Activated CD4-positive, alpha-beta T cell treated with anti-CD3 and anti-CD28 coated beads for 36 hours (primary cell): Measurements from ENCODE around the gene MYH6. TPM values are rescaled to one million over a fixed set of nuclear protein-coding genes. Genes with fewer than 3 reads are reported as not detected.

Experiments used
- ATAC-seq: fragments of 200-7000 bp; cut with Tn5 transposase; one replicate; pipeline ENCODE4 v1.10.0; 2021; ENCODE audit warnings: mild to moderate bottlenecking, moderate library complexity
- CTCF ChIA-PET: fragments of 350-600 bp; sonication (Branson Sonifier 250); formaldehyde crosslinking; loops from one replicate; lab custom pipeline; 2021; ENCODE audit warnings: antibody characterized with exemption; lab: Charles Lee
- POLR2A ChIA-PET: fragments of 350-600 bp; sonication (Branson Sonifier 250); formaldehyde crosslinking; loops from one replicate; lab custom pipeline; 2021; ENCODE audit warnings: antibody characterized with exemption, inconsistent platforms; lab: Charles Lee
- DNase-seq: peaks from one replicate; pipeline ENCODE4 v3.0.0-alpha.2; 2020
- H3K27ac Mint-ChIP-seq: one replicate; pipeline ENCODE4 v1.8.0; 2021; ENCODE audit warnings: mixed read lengths
- H3K27me3 Mint-ChIP-seq: one replicate; pipeline ENCODE4 v1.8.0; 2021; ENCODE audit warnings: mixed read lengths
- H3K36me3 Mint-ChIP-seq: one replicate; pipeline ENCODE4 v1.8.0; 2021; ENCODE audit warnings: low read depth, mixed read lengths
- H3K4me1 Mint-ChIP-seq: one replicate; pipeline ENCODE4 v1.8.0; 2021; ENCODE audit warnings: mixed read lengths
- H3K4me3 Mint-ChIP-seq: one replicate; pipeline ENCODE4 v1.8.0; 2021; ENCODE audit warnings: mild to moderate bottlenecking, moderate library complexity, mixed read lengths
- H3K9me3 Mint-ChIP-seq: one replicate; pipeline ENCODE4 v1.8.0; 2021; ENCODE audit warnings: low read depth, mixed read lengths
- intact Hi-C, 2 experiments: fragments of 100-400 bp; cut with DNase I in 1 of 2; cut with micrococcal nuclease in 1 of 2; formaldehyde crosslinking; loops; one replicate each; pipeline versions ENCODE4 v1.14.2 to v1.15.1; 2022 to 2024; cut with DNase I, micrococcal nuclease
- total RNA-seq, 2 experiments: library from RNA; stranded (reverse); gene quantifications; one replicate each; pipeline ENCODE4 v1.2.3, GENCODE V29; 2021

MYH6 gene
- total RNA-seq, 2 experiments from 2014 or later = 0.14 to 0.16 TPM

- Mint-ChIP-seq H3K27ac (no peak overlapping the region), H3K9me3 (no peaks in the 10 kb centered on the region), H3K36me3 (no peaks in the 10 kb centered on the region), H3K27me3 (no peaks in the 10 kb centered on the region), H3K4me3 (no peak overlapping the region), H3K4me1 (peaks cover 6% of the 10 kb centered on the region)
- intact Hi-C loops = no loop called here
- ChIA-PET POLR2A (no interaction called here), CTCF (interaction anchor here (0.7 to 0.9 kb wide), 2 partner anchors 34 to 64 kb away, joined by 3 read pairs; no protein-coding TSS in a partner anchor)
- no peak for ATAC-seq
- DNase-seq = no peak
Measured at GRCh38 chr14:23443881-23444280, 35.8 kb upstream of the MYH6 start.

- ATAC-seq = no peak
- ChIA-PET POLR2A (no interaction called here), CTCF (no interaction called here)
- Mint-ChIP-seq H3K27ac (no peak overlapping the region), H3K4me1 (peaks cover 6% of the 10 kb centered on the region), H3K9me3 (no peaks in the 10 kb centered on the region), H3K4me3 (no peak overlapping the region), H3K27me3 (no peaks in the 10 kb centered on the region), H3K36me3 (no peaks in the 10 kb centered on the region)
- no peak for DNase-seq
- intact Hi-C loops = no loop called here
Measured at GRCh38 chr14:23443411-23443812, 35.3 kb upstream of the MYH6 start.

GRCh38 chr14:23442721-23443356 is 34.8 kb upstream of the MYH6 start:
- POLR2A ChIA-PET = no interaction called here
- no peaks in the 10 kb centered on the region for H3K9me3 Mint-ChIP-seq

DNA sequence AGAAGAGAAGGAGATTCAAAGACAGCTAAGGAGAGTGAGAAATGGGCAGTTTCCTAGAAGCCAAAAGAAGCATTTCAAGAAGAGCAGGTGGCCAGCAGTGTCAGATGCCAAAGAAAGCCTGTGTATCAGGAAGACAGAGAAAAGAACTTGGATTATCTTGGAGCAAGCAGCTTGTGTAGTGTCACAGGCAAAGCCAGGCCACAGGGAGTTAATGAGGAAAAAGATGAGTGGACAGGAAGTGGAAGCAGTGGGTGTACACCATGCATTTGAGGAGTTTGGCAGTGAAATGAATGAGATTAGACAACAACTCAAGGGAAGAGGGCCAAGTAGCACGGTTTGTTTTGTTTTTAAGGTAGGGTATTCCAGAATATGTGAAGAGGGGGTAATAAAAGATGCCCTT is 33.0 kb upstream of the MYH6 start:
- Mint-ChIP-seq H3K4me3 (no peak overlapping the region), H3K9me3 (no peaks in the 10 kb centered on the region), H3K4me1 (peaks cover 2% of the 10 kb centered on the region), H3K27ac (no peak overlapping the region), H3K27me3 (no peaks in the 10 kb centered on the region), H3K36me3 (no peaks in the 10 kb centered on the region)
- CTCF ChIA-PET = no interaction called here
- intact Hi-C loops = no loop called here
- no peak for DNase-seq
- POLR2A ChIA-PET = no interaction called here
- no peak for ATAC-seq

More at GRCh38 chr14:23442721-23443356, 34.8 kb upstream of the MYH6 start:
- ATAC-seq = no peak
- H3K27ac Mint-ChIP-seq = no peak overlapping the region
- H3K36me3 Mint-ChIP-seq = no peaks in the 10 kb centered on the region
- CTCF ChIA-PET = no interaction called here
- no peak for DNase-seq
- H3K4me3 Mint-ChIP-seq = no peak overlapping the region
- intact Hi-C loops = no loop called here
- peaks cover 6% of the 10 kb centered on the region for H3K4me1 Mint-ChIP-seq
- H3K27me3 Mint-ChIP-seq = no peaks in the 10 kb centered on the region

DNA sequence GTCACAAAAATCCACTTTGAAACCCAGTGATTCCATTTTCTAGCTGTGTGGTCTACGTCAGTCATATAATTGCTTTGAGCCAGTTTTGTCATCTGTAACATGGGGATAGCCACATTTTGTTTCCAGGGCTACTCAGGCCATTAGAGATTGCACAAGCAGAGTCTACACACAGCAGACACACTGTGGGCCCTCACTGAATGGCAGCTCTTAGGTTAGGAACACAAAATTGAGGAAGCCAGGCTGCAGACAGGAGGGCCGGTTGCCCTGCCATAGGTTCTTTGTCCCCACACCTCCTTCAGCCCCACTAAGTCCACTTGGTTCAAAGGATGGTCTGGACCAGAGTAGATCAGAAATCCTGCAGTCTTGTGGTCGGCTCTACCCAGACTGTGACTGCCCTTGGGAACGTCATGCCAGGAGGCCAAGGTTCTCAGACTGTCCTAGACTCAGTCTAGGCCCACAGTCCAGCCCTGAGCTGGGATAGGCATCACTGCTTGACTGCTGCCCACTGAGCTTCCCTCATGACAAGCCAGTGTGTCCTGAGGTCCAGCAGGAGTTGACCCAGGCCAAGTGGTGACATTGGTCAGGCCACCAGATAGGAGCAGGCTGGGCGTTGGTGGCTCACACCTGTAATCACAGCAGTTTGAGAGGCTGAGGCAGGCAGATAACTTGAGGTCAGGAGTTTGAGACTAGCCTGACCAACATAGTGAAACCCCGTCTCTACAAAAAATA is 31.2 kb upstream of the MYH6 start:
- ATAC-seq (no peak), DNase-seq (no peak)
- Mint-ChIP-seq H3K4me1 (peaks cover 2% of the 10 kb centered on the region), H3K27ac (no peak overlapping the region), H3K9me3 (no peaks in the 10 kb centered on the region), H3K27me3 (no peaks in the 10 kb centered on the region), H3K36me3 (no peaks in the 10 kb centered on the region), H3K4me3 (no peak overlapping the region)
- intact Hi-C loops = no loop called here
- CTCF ChIA-PET = no interaction called here
- POLR2A ChIA-PET = no interaction called here

DNA sequence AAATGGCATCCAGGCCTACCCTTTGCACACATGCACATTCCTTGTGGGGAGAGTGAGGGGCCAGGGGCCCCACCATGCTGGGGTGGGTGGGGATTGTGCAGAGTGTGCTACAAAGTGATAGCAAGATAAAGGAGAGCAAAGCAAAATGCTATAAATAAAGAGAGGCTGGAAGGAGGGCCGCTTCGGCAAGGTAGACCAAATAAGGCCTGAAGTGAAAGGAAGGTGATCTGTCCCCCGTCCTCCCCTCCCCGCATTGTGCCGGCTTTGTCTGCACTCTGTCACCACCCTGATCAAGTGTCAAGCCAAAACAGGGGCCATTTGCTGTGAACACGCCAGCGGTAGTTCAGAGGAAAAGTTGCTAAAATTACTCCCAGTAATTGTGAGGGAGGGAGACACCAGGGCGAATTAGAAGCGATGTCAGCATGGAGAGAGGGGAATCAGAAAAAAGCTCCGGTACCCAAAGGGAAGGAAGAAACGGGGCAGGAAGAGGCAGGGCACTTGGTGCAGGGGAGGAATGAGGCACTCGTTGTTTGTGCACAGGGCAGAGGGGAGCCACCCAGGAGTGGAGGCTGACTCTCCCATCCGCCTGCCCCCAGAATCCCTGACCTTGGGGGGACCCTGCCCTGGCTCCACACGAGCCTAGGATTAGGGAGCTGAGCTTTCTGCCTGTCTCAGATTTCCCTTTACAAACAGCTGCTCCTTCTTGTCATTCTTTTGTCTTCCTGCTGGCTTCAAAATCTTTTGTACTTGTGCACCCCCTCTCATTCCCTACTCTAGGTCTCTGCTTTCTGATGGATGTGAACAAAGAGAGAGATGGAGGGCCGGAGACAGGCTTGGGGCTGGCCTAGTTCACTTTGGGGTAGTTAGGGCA is 30.3 kb upstream of the MYH6 start:
- H3K4me3 Mint-ChIP-seq = no peak overlapping the region
- ATAC-seq = no peak
- no peaks in the 10 kb centered on the region for H3K27me3 Mint-ChIP-seq
- ChIA-PET POLR2A (no interaction called here), CTCF (interaction anchor here (0.6 to 1.4 kb wide), 2 partner anchors 15 to 20 kb away, joined by 3 to 4 read pairs; no protein-coding TSS in a partner anchor)
- no peak for DNase-seq
- intact Hi-C loops = no loop called here
- H3K27ac Mint-ChIP-seq = no peak overlapping the region
- peaks cover 2% of the 10 kb centered on the region for H3K4me1 Mint-ChIP-seq
- no peaks in the 10 kb centered on the region for H3K36me3 Mint-ChIP-seq
- no peaks in the 10 kb centered on the region for H3K9me3 Mint-ChIP-seq

- no peak overlapping the region for H3K4me3 Mint-ChIP-seq
- intact Hi-C loops = no loop called here
- CTCF ChIA-PET = interaction anchor here (0.6 to 1.4 kb wide), 4 partner anchors 14 to 71 kb away, joined by 3 to 4 read pairs (median 3); no protein-coding TSS in a partner anchor
Measured at GRCh38 chr14:23437133-23438100, 29.3 kb upstream of the MYH6 start.

DNA sequence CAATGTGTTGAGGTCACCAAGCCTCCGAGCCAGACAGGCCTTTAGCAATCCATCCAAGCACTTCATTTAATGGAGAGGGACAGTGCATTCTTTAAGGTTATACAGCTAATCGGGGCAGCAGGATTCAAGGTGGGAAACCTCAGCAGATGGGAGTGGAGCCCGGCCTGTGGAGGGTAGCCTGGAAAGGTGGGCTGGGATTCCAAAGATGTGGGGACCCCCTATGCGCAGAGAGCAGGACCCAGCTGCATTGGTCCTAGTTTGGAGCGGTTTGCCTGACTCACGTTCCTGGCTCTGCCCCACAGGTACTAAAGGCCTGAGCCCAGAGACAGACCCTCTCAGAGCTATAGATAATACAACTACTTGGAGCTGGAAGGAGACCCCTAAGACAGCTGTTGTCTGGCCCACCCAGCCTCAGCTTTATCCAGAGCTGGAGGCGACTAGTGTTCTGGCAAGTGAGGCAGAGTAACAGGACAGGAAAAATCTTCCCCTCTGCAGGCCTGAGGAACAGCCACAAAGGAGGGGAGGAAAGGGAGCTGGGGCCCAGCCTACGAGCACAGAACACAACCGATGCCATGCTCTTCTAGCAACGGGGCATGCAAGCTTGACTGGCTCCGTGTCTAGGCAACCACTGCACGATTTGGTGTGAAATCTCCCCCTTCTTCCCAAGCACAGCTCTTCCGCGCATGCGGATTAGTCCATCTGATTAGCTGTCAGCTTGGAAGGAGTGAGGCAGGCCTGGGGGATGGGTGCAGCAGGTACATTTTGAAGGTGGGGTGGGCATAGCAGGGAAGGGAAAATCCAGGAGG is 28.5 kb upstream of the MYH6 start:
- POLR2A ChIA-PET = no interaction called here

More at GRCh38 chr14:23437133-23438100, 29.3 kb upstream of the MYH6 start:
- ATAC-seq (no peak), DNase-seq (no peak)
- Mint-ChIP-seq H3K27ac (no peak overlapping the region), H3K36me3 (no peaks in the 10 kb centered on the region), H3K27me3 (no peaks in the 10 kb centered on the region), H3K4me1 (peaks cover 2% of the 10 kb centered on the region), H3K9me3 (no peaks in the 10 kb centered on the region)
- POLR2A ChIA-PET = no interaction called here

DNA sequence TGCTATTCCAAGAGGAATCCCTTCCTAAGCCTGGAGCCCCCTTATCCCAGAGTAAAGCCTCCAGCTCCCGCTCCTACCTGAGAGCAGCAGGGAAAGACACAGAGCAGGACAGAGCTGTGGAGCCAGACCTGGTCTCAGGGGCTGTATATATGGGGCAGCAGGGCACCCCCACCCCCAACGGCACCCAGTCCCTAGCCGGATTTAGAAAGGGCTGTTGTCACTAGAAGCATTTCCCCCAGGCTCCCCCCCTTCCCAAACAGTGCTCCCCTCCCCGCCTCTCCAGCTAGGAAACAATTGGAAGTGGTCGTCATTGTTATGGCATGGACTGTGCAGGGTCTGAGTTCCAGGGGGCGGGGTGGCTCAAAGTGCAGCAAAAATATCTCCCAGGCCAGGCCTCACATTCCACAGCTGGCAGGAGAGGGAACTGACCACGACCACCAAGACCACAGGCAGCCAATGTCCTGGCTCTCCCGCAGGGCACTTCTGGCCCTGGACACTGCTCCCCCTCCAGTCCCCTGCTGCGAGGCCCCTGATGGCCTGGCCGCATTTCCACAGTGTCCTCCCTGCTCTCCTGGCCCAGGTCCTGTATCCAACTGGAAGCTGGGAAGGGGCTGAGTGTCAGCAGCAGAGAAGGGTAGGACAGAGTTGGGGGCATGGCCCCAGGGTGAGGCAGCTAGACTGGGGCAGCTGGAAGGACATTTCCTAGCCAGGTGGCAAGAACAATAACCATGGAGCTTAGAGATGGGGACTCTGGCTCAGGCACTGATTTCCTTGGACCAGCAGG is 27.7 kb upstream of the MYH6 start, which contains the start of gene MYH7:
Gene MYH7 (minus strand): TSS at position 118 of the 784 bp plus-strand sequence. CDS start 1,928 bp downstream, outside the sequence.
- Mint-ChIP-seq H3K27ac (no peak within 1 kb of the TSS), H3K4me1 (peaks cover 2% of the 10 kb centered on the region), H3K9me3 (no peaks in the 10 kb centered on the region), H3K4me3 (no peak within 1 kb of the TSS), H3K36me3 (no peaks in the 10 kb centered on the region), H3K27me3 (no peaks in the 10 kb centered on the region)
- intact Hi-C loops = no loop called here
- ChIA-PET CTCF (interaction anchor here (0.6 kb wide), 1 partner anchor 10 kb away, joined by 4 read pairs; no protein-coding TSS in a partner anchor), POLR2A (no interaction called here)
- ATAC-seq (no peak), DNase-seq (no peak)

More for the DNA sequence above, 28.5 kb upstream of the MYH6 start:
- peaks cover 2% of the 10 kb centered on the region for H3K4me1 Mint-ChIP-seq
- no peaks in the 10 kb centered on the region for H3K27me3 Mint-ChIP-seq
- intact Hi-C loops = no loop called here
- no peak for DNase-seq
- no peak overlapping the region for H3K4me3 Mint-ChIP-seq
- H3K27ac Mint-ChIP-seq = no peak overlapping the region
- no peaks in the 10 kb centered on the region for H3K36me3 Mint-ChIP-seq
- no peaks in the 10 kb centered on the region for H3K9me3 Mint-ChIP-seq
- ATAC-seq = no peak
- CTCF ChIA-PET = interaction anchor here (0.6 to 1.4 kb wide), 4 partner anchors 11 to 72 kb away, joined by 3 to 4 read pairs (median 4); no protein-coding TSS in a partner anchor
